Fibroblast of peridontal ligament (primary cell): ENCODE measurements around the gene C17orf67.
A peak's percentile ranks its signal among the peaks of the same experiment; 100 is the strongest.

Experiments
- DNase-seq: peaks from one replicate; pipeline ENCODE4 v3.0.0-alpha.2; 2010; ENCODE audit errors: extremely low read depth

C17orf67 gene

GRCh38 chr17:56833057-56833808 lies 487 bp downstream of the C17orf67 start:
- DNase-seq, result peak; percentile 35

DNA sequence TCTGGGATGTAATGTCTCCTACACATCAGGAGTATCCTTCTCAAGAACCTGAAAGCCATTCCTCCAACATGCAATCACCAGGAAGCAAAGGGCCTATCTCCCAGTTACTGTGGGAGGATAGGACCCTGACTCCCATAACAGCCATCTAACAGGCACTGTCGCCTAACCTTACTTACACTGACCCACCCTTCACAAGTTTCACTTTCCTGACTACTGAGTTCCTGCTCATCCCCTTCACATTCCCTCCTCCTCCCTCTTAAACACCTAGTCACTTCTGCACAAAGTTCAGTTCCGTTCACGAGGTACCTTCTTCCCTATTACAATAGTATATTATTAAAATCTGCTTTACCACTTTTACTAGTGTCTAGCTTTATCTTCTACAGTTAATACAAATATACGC lies 1.3 kb downstream of the C17orf67 start:
- no peak for DNase-seq

- no peak for DNase-seq
Measured at GRCh38 chr17:56831369-56832095, 2.2 kb downstream of the C17orf67 start.

GRCh38 chr17:56830726-56831368 lies 2.9 kb downstream of the C17orf67 start:
- no peak for DNase-seq

GRCh38 chr17:56826611-56827414 lies 6.9 kb downstream of the C17orf67 start:
- DNase-seq, result no peak

GRCh38 chr17:56824503-56824902 lies 9.2 kb downstream of the C17orf67 start:
- no peak for DNase-seq

DNA sequence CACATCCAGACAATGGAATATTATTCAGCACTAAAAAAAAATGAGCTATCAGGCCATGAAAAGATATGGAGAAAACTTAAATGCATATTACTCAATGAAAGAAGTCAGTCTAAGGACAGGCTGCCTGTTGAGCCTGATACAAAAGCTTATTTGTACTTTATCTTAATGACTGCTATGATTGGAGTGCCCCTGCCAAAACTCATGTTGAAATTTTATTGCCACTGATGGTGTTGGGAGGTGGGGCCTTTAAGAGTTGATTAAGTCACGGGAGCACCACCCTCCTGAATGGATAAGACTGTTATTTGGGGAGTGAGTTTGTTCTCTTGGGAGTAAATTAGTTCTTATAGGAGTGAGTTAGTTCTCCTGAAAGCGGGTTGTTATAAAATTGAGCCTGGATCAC lies 9.9 kb downstream of the C17orf67 start:
- no peak for DNase-seq

- DNase-seq, result no peak
Measured at GRCh38 chr17:56822725-56823124, 11.0 kb downstream of the C17orf67 start.

- no peak for DNase-seq
Measured at GRCh38 chr17:56821847-56822534, 11.7 kb downstream of the C17orf67 start.

GRCh38 chr17:56820207-56820606 lies 13.5 kb downstream of the C17orf67 start:
- DNase-seq, result no peak

DNA sequence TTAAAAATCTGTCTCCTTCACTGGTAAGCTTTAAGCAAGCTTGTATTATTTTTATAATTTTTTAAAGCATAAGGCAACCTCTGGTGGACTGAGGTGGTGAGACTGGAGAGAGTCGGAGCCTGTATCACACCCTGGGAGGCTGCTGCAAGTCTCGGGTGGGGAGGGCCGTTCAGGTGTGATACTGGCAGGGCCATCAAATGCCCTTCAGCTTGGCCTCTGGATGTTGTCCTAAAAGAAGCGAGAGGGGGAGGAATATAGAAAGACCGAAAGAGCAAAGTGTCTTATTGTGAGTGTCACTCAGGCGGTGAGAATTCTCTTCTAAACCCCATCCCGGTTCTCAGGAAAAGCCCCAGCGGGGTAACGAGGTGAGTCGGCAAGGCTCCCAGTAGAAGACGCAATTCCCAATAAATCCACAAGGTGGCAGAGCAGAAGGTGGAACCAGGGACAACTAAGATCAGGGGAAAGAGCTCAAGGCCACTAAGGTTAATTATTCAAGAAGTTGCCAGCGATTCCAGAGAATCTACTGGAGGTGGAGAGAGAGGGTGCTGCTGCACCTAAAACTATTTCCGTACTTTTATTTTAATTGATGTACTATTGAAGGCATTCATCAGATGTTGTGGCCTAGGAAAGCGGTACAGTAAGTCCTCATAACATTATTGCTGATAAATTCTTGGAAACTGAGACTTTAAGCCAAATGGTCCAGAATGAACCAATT lies 14.1 kb downstream of the C17orf67 start:
- DNase-seq, result peak; percentile 78

DNA sequence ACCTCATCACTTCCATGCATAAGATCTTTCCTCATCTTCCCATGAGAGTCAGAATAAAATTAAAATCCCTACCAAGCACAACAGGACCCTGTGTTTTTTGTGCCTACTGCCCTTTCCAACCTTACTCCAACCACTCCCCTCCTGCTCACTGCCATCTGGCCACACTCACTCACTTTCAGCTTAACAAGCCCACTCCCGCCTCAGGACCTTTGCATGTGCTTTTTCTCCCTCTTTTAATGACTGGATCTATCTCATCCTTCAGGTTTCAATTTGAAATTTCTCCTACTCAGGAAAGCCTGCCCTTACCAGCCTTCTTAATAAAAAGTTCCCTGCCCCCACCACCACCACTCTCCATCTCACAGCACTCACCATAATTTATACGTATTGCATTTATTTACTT lies 14.7 kb downstream of the C17orf67 start:
- no peak for DNase-seq

DNA sequence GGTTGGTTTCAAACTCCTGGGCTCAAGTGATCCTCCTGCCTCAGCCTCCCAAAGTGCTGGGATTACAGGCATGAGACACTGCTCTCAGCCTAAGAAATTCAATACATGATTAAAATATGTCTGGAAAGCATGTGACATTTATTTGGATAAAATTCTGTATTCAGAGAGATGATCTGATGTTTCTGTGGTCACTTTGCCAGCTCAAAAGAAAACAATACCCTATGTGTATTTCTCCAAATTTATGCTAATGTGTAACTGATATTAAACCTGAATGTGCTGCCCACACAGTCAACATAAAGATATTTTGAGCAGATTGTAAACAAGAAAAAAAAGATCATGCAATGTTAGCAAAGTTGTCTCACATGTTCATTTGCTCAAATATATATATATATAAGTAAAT lies 16.7 kb downstream of the C17orf67 start:
- no peak for DNase-seq

- peak; percentile 77 for DNase-seq
Measured at GRCh38 chr17:56815711-56816110, 18.0 kb downstream of the C17orf67 start.

DNA sequence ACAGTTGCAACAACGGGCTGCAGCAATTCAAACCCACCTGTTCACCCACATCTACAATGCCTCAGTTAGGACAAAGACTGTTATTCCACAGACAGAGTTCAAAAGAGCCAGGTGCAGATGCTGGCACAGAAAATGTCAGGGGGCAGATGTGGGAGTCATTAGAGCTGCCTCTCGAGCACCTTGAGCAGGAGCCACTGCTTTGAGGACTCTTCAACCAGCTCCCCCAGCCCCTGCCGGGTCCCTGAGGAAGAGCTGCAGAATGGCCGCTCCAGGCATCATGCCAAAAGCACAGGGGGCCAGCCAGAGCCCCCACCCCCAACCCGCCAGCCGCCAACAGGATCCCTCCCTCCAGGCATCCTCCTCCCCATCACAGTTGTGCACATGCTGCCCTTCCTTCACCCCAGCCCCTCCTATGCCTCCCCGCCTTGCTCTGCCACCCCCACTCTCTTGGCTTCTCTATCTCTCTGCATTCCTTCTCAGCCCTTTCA lies 20.8 kb downstream of the C17orf67 start:
- DNase-seq, result no peak

GRCh38 chr17:56810891-56811775 lies 22.6 kb downstream of the C17orf67 start:
- no peak for DNase-seq

GRCh38 chr17:56810343-56810742 lies 23.4 kb downstream of the C17orf67 start:
- DNase-seq, result no peak

- no peak for DNase-seq
Measured at GRCh38 chr17:56809820-56810179, 23.9 kb downstream of the C17orf67 start.

- DNase-seq, result no peak
Measured at GRCh38 chr17:56809106-56809819, 24.5 kb downstream of the C17orf67 start.
